Measurements from ENCODE around the gene EHMT1. TPM values are rescaled to one million over a fixed set of nuclear protein-coding genes. Genes with fewer than 3 reads are reported as not detected.

The EHMT1 gene
- total and polyA plus RNA-seq, 2 of the 13 experiments (the other 11 are each of a cell fraction or from before 2014, with no cell fraction given), result 23.0 to 27.1 TPM

DNA sequence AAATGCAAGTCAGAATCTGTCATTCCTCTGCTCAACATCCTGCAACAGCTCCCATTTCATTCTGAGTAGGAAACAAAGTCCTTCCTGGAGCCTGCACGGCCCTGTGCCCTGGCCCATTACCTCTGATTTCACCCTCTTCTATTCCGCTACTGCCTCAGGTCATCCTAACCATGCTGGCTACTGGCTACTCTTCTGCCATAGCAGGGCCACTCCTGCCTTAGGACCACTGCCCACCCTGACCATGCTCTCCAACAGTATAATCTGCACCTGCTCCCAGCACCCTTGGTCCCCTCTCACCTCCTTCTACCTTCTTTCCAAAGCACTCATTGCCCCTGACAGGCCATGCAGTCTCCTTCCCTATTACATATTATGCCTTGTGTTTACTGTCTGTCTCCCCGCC, 48.2 kb upstream of the EHMT1 start:
- peaks cover 13 to 44% of the 10 kb centered on the region in 2 experiments; a peak in 4 of 5 replicates for H3K36me3 ChIP-seq (replicated peaks in 1 of 2; ENCODE audit: control insufficient read depth in 1 of 2, insufficient read depth in 2 of 2, low read length in 2 of 2)
- intact Hi-C loops (cut with micrococcal nuclease; ENCODE audit: unreplicated experiment) (no loop called here), in situ Hi-C loops (cut with HindIII; ENCODE audit: extremely low pct_ligation_motif_present, low pct_unique_long_range_greater_than_20kb) (no loop called here)
- no peak overlapping the region for H3K27ac ChIP-seq (ENCODE audit: extremely low read length, insufficient read depth, low read length)
- H2AFZ ChIP-seq (ENCODE audit: low read length), result no peak overlapping the region
- H3K9me3 ChIP-seq (ENCODE audit: low read length), result no peaks in the 10 kb centered on the region
- no peak overlapping the region for H3K9ac ChIP-seq (ENCODE audit: insufficient read depth, low read depth, low read length)
- CTCF ChIA-PET (ENCODE audit: low intra/inter-chr PET ratio, low total read pairs), result no interaction called here
- H4K20me1 ChIP-seq (ENCODE audit: insufficient read depth, low read length), result no peaks in the 10 kb centered on the region
- FAIRE-seq (no peak), DNase-seq (ENCODE audit: low spot score) (no peak), ATAC-seq (no peak)
- 98% methylated on average over 3 of the region's 3 CpGs for WGBS (ENCODE audit: low lambda C conversion rate)
- H3K79me2 ChIP-seq (ENCODE audit: insufficient read depth, low read length), result peaks cover 11% of the 10 kb centered on the region
- no peaks in the 10 kb centered on the region for H3K27me3 ChIP-seq (ENCODE audit: control insufficient read depth in 1 of 2, insufficient read depth in 2 of 2, low read length in 2 of 2)
- POLR2A ChIA-PET, result no interaction called here
- BruUV-seq (replicated peaks), result no TSS peak
- no peak overlapping the region for H3K4me3 ChIP-seq (replicated peaks in 1 of 3; ENCODE audit: insufficient read depth in 1 of 3, low read depth in 2 of 3, low read length in 3 of 3)
- no peak overlapping the region for H3K4me2 ChIP-seq (ENCODE audit: low read depth, low read length)
- no peaks in the 10 kb centered on the region for H3K4me1 ChIP-seq (ENCODE audit: insufficient read depth, low read length)
- TF ChIP-seq HNRNPLL (IDR thresholded peaks at IDR 0.05; ENCODE audit: low read depth, low read length, poor library complexity, severe bottlenecking), result no peak
- TF ChIP-seq CHCHD3 (CRISPR knock-in tag; IDR thresholded peaks at IDR 0.05), result no peak
- TF ChIP-seq GATA4 (IDR thresholded peaks at IDR 0.05; ENCODE audit: borderline replicate concordance, low read depth), result no peak
- TF ChIP-seq, protein P1, sequence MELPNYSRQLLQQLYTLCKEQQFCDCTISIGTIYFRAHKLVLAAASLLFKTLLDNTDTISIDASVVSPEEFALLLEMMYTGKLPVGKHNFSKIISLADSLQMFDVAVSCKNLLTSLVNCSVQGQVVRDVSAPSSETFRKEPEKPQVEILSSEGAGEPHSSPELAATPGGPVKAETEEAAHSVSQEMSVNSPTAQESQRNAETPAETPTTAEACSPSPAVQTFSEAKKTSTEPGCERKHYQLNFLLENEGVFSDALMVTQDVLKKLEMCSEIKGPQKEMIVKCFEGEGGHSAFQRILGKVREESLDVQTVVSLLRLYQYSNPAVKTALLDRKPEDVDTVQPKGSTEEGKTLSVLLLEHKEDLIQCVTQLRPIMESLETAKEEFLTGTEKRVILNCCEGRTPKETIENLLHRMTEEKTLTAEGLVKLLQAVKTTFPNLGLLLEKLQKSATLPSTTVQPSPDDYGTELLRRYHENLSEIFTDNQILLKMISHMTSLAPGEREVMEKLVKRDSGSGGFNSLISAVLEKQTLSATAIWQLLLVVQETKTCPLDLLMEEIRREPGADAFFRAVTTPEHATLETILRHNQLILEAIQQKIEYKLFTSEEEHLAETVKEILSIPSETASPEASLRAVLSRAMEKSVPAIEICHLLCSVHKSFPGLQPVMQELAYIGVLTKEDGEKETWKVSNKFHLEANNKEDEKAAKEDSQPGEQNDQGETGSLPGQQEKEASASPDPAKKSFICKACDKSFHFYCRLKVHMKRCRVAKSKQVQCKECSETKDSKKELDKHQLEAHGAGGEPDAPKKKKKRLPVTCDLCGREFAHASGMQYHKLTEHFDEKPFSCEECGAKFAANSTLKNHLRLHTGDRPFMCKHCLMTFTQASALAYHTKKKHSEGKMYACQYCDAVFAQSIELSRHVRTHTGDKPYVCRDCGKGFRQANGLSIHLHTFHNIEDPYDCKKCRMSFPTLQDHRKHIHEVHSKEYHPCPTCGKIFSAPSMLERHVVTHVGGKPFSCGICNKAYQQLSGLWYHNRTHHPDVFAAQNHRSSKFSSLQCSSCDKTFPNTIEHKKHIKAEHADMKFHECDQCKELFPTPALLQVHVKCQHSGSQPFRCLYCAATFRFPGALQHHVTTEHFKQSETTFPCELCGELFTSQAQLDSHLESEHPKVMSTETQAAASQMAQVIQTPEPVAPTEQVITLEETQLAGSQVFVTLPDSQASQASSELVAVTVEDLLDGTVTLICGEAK (IDR thresholded peaks at IDR 0.05), result no peak
- TF ChIP-seq, protein P1 (CRISPR knock-in tag; IDR thresholded peaks at IDR 0.05), result no peak
- TF ChIP-seq, protein P2, sequence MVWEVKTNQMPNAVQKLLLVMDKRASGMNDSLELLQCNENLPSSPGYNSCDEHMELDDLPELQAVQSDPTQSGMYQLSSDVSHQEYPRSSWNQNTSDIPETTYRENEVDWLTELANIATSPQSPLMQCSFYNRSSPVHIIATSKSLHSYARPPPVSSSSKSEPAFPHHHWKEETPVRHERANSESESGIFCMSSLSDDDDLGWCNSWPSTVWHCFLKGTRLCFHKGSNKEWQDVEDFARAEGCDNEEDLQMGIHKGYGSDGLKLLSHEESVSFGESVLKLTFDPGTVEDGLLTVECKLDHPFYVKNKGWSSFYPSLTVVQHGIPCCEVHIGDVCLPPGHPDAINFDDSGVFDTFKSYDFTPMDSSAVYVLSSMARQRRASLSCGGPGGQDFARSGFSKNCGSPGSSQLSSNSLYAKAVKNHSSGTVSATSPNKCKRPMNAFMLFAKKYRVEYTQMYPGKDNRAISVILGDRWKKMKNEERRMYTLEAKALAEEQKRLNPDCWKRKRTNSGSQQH (CRISPR knock-in tag; IDR thresholded peaks at IDR 0.05; ENCODE audit: low read depth), result no peak
- no peak for TF ChIP-seq FOXM1 (CRISPR knock-in tag; IDR thresholded peaks at IDR 0.05)
- no peak for TF ChIP-seq KDM4B (CRISPR knock-in tag; IDR thresholded peaks at IDR 0.05)
- TF ChIP-seq KAT8 (CRISPR knock-in tag; IDR thresholded peaks at IDR 0.05), result no peak
- TF ChIP-seq SUZ12 (IDR thresholded peaks at IDR 0.05; ENCODE audit: low read depth, low read length), result no peak
- TF ChIP-seq ZNF883 (CRISPR knock-in tag; IDR thresholded peaks at IDR 0.05; ENCODE audit: not compliant biosample characterization), result no peak
- TF ChIP-seq GTF2F1 (IDR thresholded peaks at IDR 0.05; ENCODE audit: low read length), result no peak
- no peak for TF ChIP-seq MAFF (IDR thresholded peaks at IDR 0.05; ENCODE audit: low read depth, low read length)
- no peak for TF ChIP-seq ZNF496 (CRISPR knock-in tag; IDR thresholded peaks at IDR 0.05; ENCODE audit: insufficient replicate concordance)

All from HepG2 (cell line).